HG02759 (cell line): ENCODE measurements around the gene BMPR1A.
"Not testable (repeated sequence)": the region's sequence is repeated elsewhere in the genome, so short reads cannot be mapped to it uniquely, and the experiment has no call there.

Source experiments
- ATAC-seq: cut with Tn5 transposase; IDR thresholded peaks from one replicate; pipeline ENCODE4 v1.9.1; 2021; ENCODE audit warnings: mild to moderate bottlenecking, moderate library complexity; ENCODE audit not compliant: unreplicated experiment

The BMPR1A gene

GRCh38 chr10:86952697-86953096 lies 196.3 kb downstream of the BMPR1A start:
- not testable (repeated sequence) for ATAC-seq

- ATAC-seq = no peak
Observed at GRCh38 chr10:86953747-86954680, 197.6 kb downstream of the BMPR1A start.

GRCh38 chr10:86954681-86955500 lies 198.5 kb downstream of the BMPR1A start:
- ATAC-seq = no peak

- no peak for ATAC-seq
Observed at GRCh38 chr10:86955501-86956194, 199.2 kb downstream of the BMPR1A start.

- no peak for ATAC-seq
Observed at GRCh38 chr10:86956195-86956847, 199.9 kb downstream of the BMPR1A start.

- ATAC-seq = no peak
Observed at GRCh38 chr10:86956848-86957448, 200.5 kb downstream of the BMPR1A start.

GRCh38 chr10:86957471-86958115 lies 201.2 kb downstream of the BMPR1A start, which contains the start of gene MMRN2:
MMRN2 (minus strand) TSS chr10:86957615; CDS start chr10:86957541, 74 bp downstream.
- ATAC-seq = no peak

- no peak for ATAC-seq
Observed at GRCh38 chr10:86958116-86958900, 201.9 kb downstream of the BMPR1A start, which contains the start of gene SNCG. SNCG (plus strand) TSS chr10:86958599; CDS start chr10:86958698, 99 bp downstream.

- ATAC-seq = no peak
Observed at GRCh38 chr10:86958901-86959736, 202.7 kb downstream of the BMPR1A start.

- ATAC-seq = no peak
Observed at GRCh38 chr10:86959737-86960002, 203.3 kb downstream of the BMPR1A start.

GRCh38 chr10:86960003-86960862 lies 203.8 kb downstream of the BMPR1A start:
- ATAC-seq = peak; percentile 76

GRCh38 chr10:86960863-86961434 lies 204.5 kb downstream of the BMPR1A start:
- no peak for ATAC-seq

- ATAC-seq = no peak
Observed at GRCh38 chr10:86961481-86962091, 205.2 kb downstream of the BMPR1A start.

- no peak for ATAC-seq
Observed at GRCh38 chr10:86962136-86962980, 205.9 kb downstream of the BMPR1A start.

GRCh38 chr10:86962981-86963310 lies 206.5 kb downstream of the BMPR1A start:
- ATAC-seq = no peak
